Right cardiac atrium (tissue), 5 donors: ENCODE data around the gene CXCL16. TPM values are rescaled to one million over a fixed set of nuclear protein-coding genes. Genes with fewer than 3 reads are reported as not detected.
A peak's percentile ranks its signal among the peaks of the same experiment; 100 is the strongest.

Source experiments
- ATAC-seq, 2 donors: fragments of 200-7000 bp; cut with Tn5 transposase; one replicate each; pipeline versions ENCODE4 v1.8.0 to v1.9.1; 2020; ENCODE audit warnings: moderate library complexity in 2 of 2, mild to moderate bottlenecking in 1 of 2
- DNase-seq, 3 donors: peaks; one replicate each; pipeline ENCODE4 v3.0.0-alpha.2; 2020
- H3K27ac ChIP-seq: one replicate; pipeline ENCODE4 v1.5.1; 2013; ENCODE audit warnings: mild to moderate bottlenecking, low read length, control low read depth, moderate library complexity
- H3K27me3 ChIP-seq: one replicate; pipeline ENCODE4 v1.6.1; 2013; ENCODE audit not compliant: control insufficient read depth, insufficient read depth
- H3K4me1 ChIP-seq: one replicate; pipeline ENCODE4 v1.6.1; 2013; ENCODE audit warnings: low read length; ENCODE audit not compliant: control insufficient read depth, insufficient read depth
- H3K4me3 ChIP-seq: one replicate; pipeline ENCODE4 v1.5.1; 2013; ENCODE audit warnings: low read length, control low read depth
- H3K9me3 ChIP-seq: one replicate; pipeline ENCODE4 v1.6.1; 2013; ENCODE audit warnings: low read length; ENCODE audit not compliant: control insufficient read depth
- WGBS: extraction: QIAGEN DNeasy Blood & Tissue Kit; methylation state at CpG from one replicate; pipeline ENCODE4 v1.1.7; 2013; 5-methylcytosine and 5-hydroxymethylcytosine counted together
- intact Hi-C, 4 donors: fragments of 100-400 bp; cut with DNase I; formaldehyde crosslinking; loops; one replicate each; pipeline versions ENCODE4 v1.11.0 to v1.14.0; 2022 to 2023
- long read RNA-seq, 4 donors: library from polyadenylated mRNA; unstranded; transcript quantifications; one replicate each; pipeline ENCODE4 v2.0.0, GENCODE V29; 2020 to 2021
- polyA plus RNA-seq: library from polyadenylated mRNA; stranded (reverse); fragments of 200-250 nt; gene quantifications from one replicate; pipeline ENCODE4 v1.2.3, GENCODE V29; 2013
- total RNA-seq, 4 donors: library from RNA; stranded (reverse); fragmentation: NEBNext Ultra II Directional; extraction: Animal tissue kit (Norgen Biotek cat#: 25700); gene quantifications; one replicate each; pipeline ENCODE4 v1.2.1, GENCODE V29; 2021
- donor health status: healthy with polysubstance abuse.
- donor health status: DM: no; HTN: yes; CAD: no.
- donor health status: DM: no; HTN: no; CAD: no.
- donor health status: DM: no; HTN: yes; CAD: no; lungs with severe emphysema.
- donor health status: DM: yes; HTN: yes; CAD: no.

The CXCL16 gene
- total RNA-seq = 1 to 10 TPM; 5.0 to 6.3 (median 5.5) TPM
- 2.5 TPM for polyA plus RNA-seq
- long read RNA-seq, donor 1, transcript CXCL16-201 (6 exons, 2,222 nt) = major isoform, 9 of 14 reads
- long read RNA-seq, donor 1, partial matches to known transcripts = 2 of 14 reads
- long read RNA-seq, donor 1, other reads (novel, unspliced or antisense) = 0 of 14 reads
- long read RNA-seq, donor 2, partial matches to known transcripts = 1 of 5 reads
- long read RNA-seq, donor 2, other reads (novel, unspliced or antisense) = 0 of 5 reads
- long read RNA-seq, donor 3, transcript CXCL16-201 (6 exons, 2,222 nt) = major isoform, 27 of 31 reads
- long read RNA-seq, donor 3, partial matches to known transcripts = 4 of 31 reads
- long read RNA-seq, donor 3, other reads (novel, unspliced or antisense) = 0 of 31 reads
- long read RNA-seq, donor 4, transcript CXCL16-201 (6 exons, 2,222 nt) = major isoform, 6 of 8 reads
- long read RNA-seq, donor 4, partial matches to known transcripts = 0 of 8 reads
- long read RNA-seq, donor 4, other reads (novel, unspliced or antisense) = 1 of 8 reads

- intact Hi-C loops = loop anchor here in 1 of 4 donors (10.0 kb wide), 1 partner anchor 155 kb away; the partner anchor contains the start of gene C17orf107
- Histone ChIP-seq H3K27ac (no peak within 1 kb of the TSS), H3K4me1 (peaks cover 4% of the 10 kb centered on the region), H3K27me3 (no peaks in the 10 kb centered on the region), H3K9me3 (no peaks in the 10 kb centered on the region), H3K4me3 (peak within 1 kb of the TSS; percentile 86)
- ATAC-seq (peak; percentile 61 to 68), DNase-seq (peak; percentile 50 to 87 (median 84))
- under 1% methylated on average over 100 of the region's 100 CpGs for WGBS
Observed at GRCh38 chr17:4739122-4740024, at the start of gene CXCL16, which contains the start of gene ZMYND15. TSS of gene CXCL16 (minus strand) at chr17:4739928. CDS start at chr17:4739339, 589 bp downstream. TSS of gene ZMYND15 (plus strand) at chr17:4739833. CDS start at chr17:4740549, 716 bp downstream.

- Histone ChIP-seq H3K4me3 (peak within 1 kb of the TSS; percentile 59), H3K27ac (peak within 1 kb of the TSS; percentile 85), H3K27me3 (no peaks in the 10 kb centered on the region), H3K9me3 (no peaks in the 10 kb centered on the region), H3K4me1 (no peaks in the 10 kb centered on the region)
- ATAC-seq (no peak), DNase-seq (peak in 1 of 3 donors; percentile 64)
- intact Hi-C loops = loop anchor here in 3 of 4 donors (2.0 to 5.0 kb wide), 2 partner anchors 98 to 102 kb away; no protein-coding TSS in a partner anchor
- WGBS = 42% methylated on average over 62 of the region's 62 CpGs
Observed at GRCh38 chr17:4788807-4789700, 49.3 kb upstream of the CXCL16 start, which contains the start of gene GLTPD2. TSS of gene GLTPD2 (plus strand) at chr17:4788964. CDS start at chr17:4789012, 48 bp downstream.

- Histone ChIP-seq H3K9me3 (no peaks in the 10 kb centered on the region), H3K27ac (no peak overlapping the region), H3K4me1 (no peaks in the 10 kb centered on the region), H3K27me3 (no peaks in the 10 kb centered on the region), H3K4me3 (no peak overlapping the region)
- WGBS = 81% methylated on average over 14 of the region's 14 CpGs
- peak in 1 of 3 donors; percentile 44 for DNase-seq
- ATAC-seq = no peak
- intact Hi-C loops = loop anchor here in 3 of 4 donors (2.0 to 5.0 kb wide), 2 partner anchors 99 to 103 kb away; no protein-coding TSS in a partner anchor
Observed at GRCh38 chr17:4788159-4788806, 48.6 kb upstream of the CXCL16 start.

- intact Hi-C loops = loop anchor here in 2 of 4 donors (5.0 kb wide), 1 partner anchor 101 kb away; no protein-coding TSS in a partner anchor
- DNase-seq (peak in 1 of 3 donors; percentile 39), ATAC-seq (no peak)
- H3K27me3 ChIP-seq = no peaks in the 10 kb centered on the region
- no peak overlapping the region for H3K27ac ChIP-seq
- peak overlapping the region; percentile 11 for H3K4me3 ChIP-seq
- WGBS = 8% methylated on average over 6 of the region's 6 CpGs
- H3K9me3 ChIP-seq = no peaks in the 10 kb centered on the region
- H3K4me1 ChIP-seq = no peaks in the 10 kb centered on the region
Observed at GRCh38 chr17:4786516-4786915, 46.8 kb upstream of the CXCL16 start.

- Histone ChIP-seq H3K27me3 (no peaks in the 10 kb centered on the region), H3K4me1 (no peaks in the 10 kb centered on the region), H3K27ac (no peak within 1 kb of the TSS), H3K4me3 (peak within 1 kb of the TSS; percentile 13), H3K9me3 (no peaks in the 10 kb centered on the region)
- ATAC-seq (peak in 1 of 2 donors; percentile 9), DNase-seq (peak in 2 of 3 donors; percentile 71 to 76)
- 3% methylated on average over 24 of the region's 24 CpGs for WGBS
- intact Hi-C loops = loop anchor here in 2 of 4 donors (5.0 kb wide), 1 partner anchor 101 kb away; no protein-coding TSS in a partner anchor
Observed at GRCh38 chr17:4786106-4786511, 46.4 kb upstream of the CXCL16 start, which contains the start of gene VMO1. TSS of gene VMO1 (minus strand) at chr17:4786364. CDS start at chr17:4786352, 12 bp downstream.

- ATAC-seq (no peak), DNase-seq (peak in 1 of 3 donors; percentile 61)
- WGBS = 11% methylated on average over 61 of the region's 61 CpGs
- Histone ChIP-seq H3K4me1 (no peaks in the 10 kb centered on the region), H3K27me3 (no peaks in the 10 kb centered on the region), H3K4me3 (peak overlapping the region; percentile 13), H3K27ac (no peak overlapping the region), H3K9me3 (no peaks in the 10 kb centered on the region)
- intact Hi-C loops = loop anchor here in 2 of 4 donors (5.0 kb wide), 1 partner anchor 102 kb away; no protein-coding TSS in a partner anchor
Observed at GRCh38 chr17:4785311-4786105, 45.8 kb upstream of the CXCL16 start.

GRCh38 chr17:4782652-4783051 lies 42.9 kb upstream of the CXCL16 start:
- Histone ChIP-seq H3K27me3 (no peaks in the 10 kb centered on the region), H3K4me1 (no peaks in the 10 kb centered on the region), H3K4me3 (no peak overlapping the region), H3K9me3 (no peaks in the 10 kb centered on the region), H3K27ac (no peak overlapping the region)
- ATAC-seq (no peak), DNase-seq (peak in 2 of 3 donors; percentile 64 to 69)
- WGBS = 26% methylated on average over 28 of the region's 28 CpGs
- intact Hi-C loops = no loop called here

- DNase-seq (no peak), ATAC-seq (no peak)
- intact Hi-C loops = no loop called here
- WGBS = 69% methylated on average over 11 of the region's 11 CpGs
- Histone ChIP-seq H3K27me3 (no peaks in the 10 kb centered on the region), H3K4me1 (no peaks in the 10 kb centered on the region), H3K27ac (no peak overlapping the region), H3K4me3 (no peak overlapping the region), H3K9me3 (no peaks in the 10 kb centered on the region)
Observed at GRCh38 chr17:4780325-4780955, 40.7 kb upstream of the CXCL16 start.
